ENCODE results near the gene ADH7.

GRCh38 chr4:99383399-99383798, 51.7 kb downstream of the ADH7 start:
- TF ChIP-seq CTCF (IDR thresholded peaks at IDR 0.05; ENCODE audit: low read length) (no peak), EZH2 (IDR thresholded peaks at IDR 0.05; ENCODE audit: borderline replicate concordance, low read length) (no peak)
